ENCODE data around the gene PDCD7. TPM values are rescaled to one million over a fixed set of nuclear protein-coding genes. Genes with fewer than 3 reads are reported as not detected.

PDCD7 gene, protein sequence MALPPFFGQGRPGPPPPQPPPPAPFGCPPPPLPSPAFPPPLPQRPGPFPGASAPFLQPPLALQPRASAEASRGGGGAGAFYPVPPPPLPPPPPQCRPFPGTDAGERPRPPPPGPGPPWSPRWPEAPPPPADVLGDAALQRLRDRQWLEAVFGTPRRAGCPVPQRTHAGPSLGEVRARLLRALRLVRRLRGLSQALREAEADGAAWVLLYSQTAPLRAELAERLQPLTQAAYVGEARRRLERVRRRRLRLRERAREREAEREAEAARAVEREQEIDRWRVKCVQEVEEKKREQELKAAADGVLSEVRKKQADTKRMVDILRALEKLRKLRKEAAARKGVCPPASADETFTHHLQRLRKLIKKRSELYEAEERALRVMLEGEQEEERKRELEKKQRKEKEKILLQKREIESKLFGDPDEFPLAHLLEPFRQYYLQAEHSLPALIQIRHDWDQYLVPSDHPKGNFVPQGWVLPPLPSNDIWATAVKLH
- total RNA-seq (2021) (23.5 to 25.4 TPM (median 25.4 TPM) in 3 replicates), Bru-seq, nascent RNA (percentile 73 among the genes with signal in this experiment)
- long read RNA-seq, experiment 1, transcript PDCD7-201 (5 exons, 2,851 nt), result major isoform, 54 of 61 reads
- long read RNA-seq, experiment 1, partial matches to known transcripts, result 5 of 61 reads
- long read RNA-seq, experiment 1, other reads (novel, unspliced or antisense), result 2 of 61 reads
- long read RNA-seq, experiment 2, transcript PDCD7-201 (5 exons, 2,851 nt), result major isoform, 21 of 34 reads
- long read RNA-seq, experiment 2, partial matches to known transcripts, result 4 of 34 reads
- long read RNA-seq, experiment 2, other reads (novel, unspliced or antisense), result 9 of 34 reads
- long read RNA-seq, experiment 3, result 0 reads

GRCh38 chr15:65133548-65134200 lies at the start of gene PDCD7:
Gene PDCD7 (minus strand): TSS chr15:65133808. CDS start chr15:65133781, 27 bp downstream.
- peak within 1 kb of the TSS; percentile 92 for H3K4me3 Mint-ChIP-seq
- peaks cover 16% of the 10 kb centered on the region for H3K4me1 Mint-ChIP-seq
- DNase-seq (ENCODE audit: low spot score), result peak; percentile 71
- H3K36me3 Mint-ChIP-seq, result peaks cover 42% of the 10 kb centered on the region
- ATAC-seq, result peak; percentile 76
- peak within 1 kb of the TSS; percentile 97 for H3K27ac Mint-ChIP-seq
- H3K27me3 Mint-ChIP-seq (ENCODE audit: low read depth), result peaks cover 10% of the 10 kb centered on the region
- ChIA-PET CTCF (interaction anchor here (0.9 to 1.1 kb wide), 2 partner anchors 32 to 57 kb away, joined by 3 read pairs; partner anchors contain the start of gene KBTBD13), POLR2A (no interaction called here)
- H3K9me3 Mint-ChIP-seq, result peaks cover 26% of the 10 kb centered on the region
- TF ChIP-seq SOX15 (CRISPR knock-in tag; IDR thresholded peaks at IDR 0.05) (no peak), AFF4 (CRISPR knock-in tag; IDR thresholded peaks at IDR 0.05; ENCODE audit: borderline replicate concordance) (no peak), JUN (CRISPR knock-in tag; IDR thresholded peaks at IDR 0.05) (no peak; the same call in 1 of the 2 replicates), ZMAT4 (CRISPR knock-in tag; IDR thresholded peaks at IDR 0.05) (no peak), GABPB1 (CRISPR knock-in tag; IDR thresholded peaks at IDR 0.05) (peak; percentile 50; the same call in 1 of the 2 replicates), CBFB (CRISPR knock-in tag; IDR thresholded peaks at IDR 0.05; ENCODE audit: low read depth) (no peak), SP1 (CRISPR knock-in tag; conservative IDR thresholded peaks at IDR 0.05) (peak; percentile 75; the same call in 1 of the 2 replicates), JAZF1 (CRISPR knock-in tag; IDR thresholded peaks at IDR 0.05) (no peak), NFATC4 (CRISPR knock-in tag; IDR thresholded peaks at IDR 0.05) (no peak), FOXP1 (CRISPR knock-in tag; IDR thresholded peaks at IDR 0.05; ENCODE audit: borderline replicate concordance) (no peak), ETV6 (CRISPR knock-in tag; IDR thresholded peaks at IDR 0.05) (0 out of 2 replicates have a peak, but pooled peaks have one; percentile 19), TEAD1 (CRISPR knock-in tag; IDR thresholded peaks at IDR 0.05) (0 out of 2 replicates have a peak, but pooled peaks have one; percentile 52), CREB1 (CRISPR knock-in tag; IDR thresholded peaks at IDR 0.05) (peak; percentile 75; the same call in 1 of the 2 replicates), ARID4B (CRISPR knock-in tag; IDR thresholded peaks at IDR 0.05; ENCODE audit: borderline replicate concordance) (0 out of 2 replicates have a peak, but pooled peaks have one; percentile 33), NR1H2 (CRISPR knock-in tag; IDR thresholded peaks at IDR 0.05) (no peak), TP53 (CRISPR knock-in tag; IDR thresholded peaks at IDR 0.05) (no peak), NFYB (CRISPR knock-in tag; conservative IDR thresholded peaks at IDR 0.05; ENCODE audit: low read depth) (no peak)
- TF ChIP-seq, protein P1, sequence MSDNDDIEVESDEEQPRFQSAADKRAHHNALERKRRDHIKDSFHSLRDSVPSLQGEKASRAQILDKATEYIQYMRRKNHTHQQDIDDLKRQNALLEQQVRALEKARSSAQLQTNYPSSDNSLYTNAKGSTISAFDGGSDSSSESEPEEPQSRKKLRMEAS (CRISPR knock-in tag; IDR thresholded peaks at IDR 0.05), result peak; percentile 42; the same call in 1 of the 2 replicates
- TF ChIP-seq, protein P2, sequence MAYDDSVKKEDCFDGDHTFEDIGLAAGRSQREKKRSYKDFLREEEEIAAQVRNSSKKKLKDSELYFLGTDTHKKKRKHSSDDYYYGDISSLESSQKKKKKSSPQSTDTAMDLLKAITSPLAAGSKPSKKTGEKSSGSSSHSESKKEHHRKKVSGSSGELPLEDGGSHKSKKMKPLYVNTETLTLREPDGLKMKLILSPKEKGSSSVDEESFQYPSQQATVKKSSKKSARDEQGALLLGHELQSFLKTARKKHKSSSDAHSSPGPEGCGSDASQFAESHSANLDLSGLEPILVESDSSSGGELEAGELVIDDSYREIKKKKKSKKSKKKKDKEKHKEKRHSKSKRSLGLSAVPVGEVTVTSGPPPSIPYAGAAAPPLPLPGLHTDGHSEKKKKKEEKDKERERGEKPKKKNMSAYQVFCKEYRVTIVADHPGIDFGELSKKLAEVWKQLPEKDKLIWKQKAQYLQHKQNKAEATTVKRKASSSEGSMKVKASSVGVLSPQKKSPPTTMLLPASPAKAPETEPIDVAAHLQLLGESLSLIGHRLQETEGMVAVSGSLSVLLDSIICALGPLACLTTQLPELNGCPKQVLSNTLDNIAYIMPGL (CRISPR knock-in tag; IDR thresholded peaks at IDR 0.05), result peak; percentile 14; the same call in 1 of the 2 replicates
- TF ChIP-seq, protein P3, sequence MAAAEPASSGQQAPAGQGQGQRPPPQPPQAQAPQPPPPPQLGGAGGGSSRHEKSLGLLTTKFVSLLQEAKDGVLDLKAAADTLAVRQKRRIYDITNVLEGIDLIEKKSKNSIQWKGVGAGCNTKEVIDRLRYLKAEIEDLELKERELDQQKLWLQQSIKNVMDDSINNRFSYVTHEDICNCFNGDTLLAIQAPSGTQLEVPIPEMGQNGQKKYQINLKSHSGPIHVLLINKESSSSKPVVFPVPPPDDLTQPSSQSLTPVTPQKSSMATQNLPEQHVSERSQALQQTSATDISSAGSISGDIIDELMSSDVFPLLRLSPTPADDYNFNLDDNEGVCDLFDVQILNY (CRISPR knock-in tag; IDR thresholded peaks at IDR 0.05), result no peak
